HepG2 (cell line): Measurements from ENCODE around the gene DNAJC13.

Source experiments
- CTCF ChIP-seq: sonication (generic); formaldehyde crosslinking; IDR thresholded peaks from 2 replicates; pipeline ENCODE4 v1.5.0; 2020; ENCODE audit warnings: mild to moderate bottlenecking, missing genetic modification reagents, moderate library complexity
- FOSL1 ChIP-seq: sonication (generic); formaldehyde crosslinking; IDR thresholded peaks from 2 replicates; pipeline ENCODE4 v1.9.0; 2021; ENCODE audit warnings: missing genetic modification reagents, borderline replicate concordance
- HOXA7 ChIP-seq: sonication (generic); formaldehyde crosslinking; IDR thresholded peaks from 2 replicates; pipeline ENCODE4 v1.8.1; 2022; ENCODE audit warnings: mild to moderate bottlenecking, missing genetic modification reagents, moderate library complexity
- JARID2 ChIP-seq: sonication (generic); formaldehyde crosslinking; IDR thresholded peaks from 2 replicates; pipeline ENCODE4 v1.8.1; 2023; ENCODE audit warnings: missing genetic modification reagents, inconsistent platforms; ENCODE audit not compliant: insufficient replicate concordance
- MED1 ChIP-seq: sonication (generic); formaldehyde crosslinking; IDR thresholded peaks from 2 replicates; pipeline ENCODE4 v1.4.0; 2020; ENCODE audit warnings: missing genetic modification reagents
- POLR2A ChIP-seq, 2 experiments: IDR thresholded peaks; 2 replicates each; pipeline ENCODE4 v1.6.1; 2011; ENCODE audit warnings: low read depth in 2 of 2, low read length in 2 of 2, mild to moderate bottlenecking in 1 of 2, moderate library complexity in 1 of 2; ENCODE audit not compliant: insufficient read depth in 1 of 2
- ZBTB46 ChIP-seq: sonication (generic); formaldehyde crosslinking; IDR thresholded peaks from 2 replicates; pipeline ENCODE4 v1.4.0; 2020; ENCODE audit warnings: mild to moderate bottlenecking, missing genetic modification reagents, borderline replicate concordance

- TF ChIP-seq ZBTB46 (CRISPR knock-in tag) (no peak), FOSL1 (CRISPR knock-in tag) (no peak), JARID2 (CRISPR knock-in tag) (no peak), HOXA7 (CRISPR knock-in tag) (no peak), MED1 (CRISPR knock-in tag) (no peak), POLR2A (IDR thresholded peaks at IDR 0.05; ENCODE audit: insufficient read depth in 1 of 2, low read depth in 2 of 2, low read length in 2 of 2) (no peak), CTCF (CRISPR knock-in tag) (no peak)
These were observed 42.2 kb downstream of the DNAJC13 start for GRCh38 chr3:132459551-132459950.
